NCI-H2107 (cell line): ENCODE data around the gene GLCCI1.
"Not testable (repeated sequence)": the region's sequence is repeated elsewhere in the genome, so short reads cannot be mapped to it uniquely, and the experiment has no call there.

Experiments used
- DNase-seq: peaks from one replicate; lab custom pipeline; 2025; lab: John Stamatoyannopoulos, UW

GLCCI1 gene

GRCh38 chr7:8094164-8095140, 125.9 kb downstream of the GLCCI1 start:
- no peak for DNase-seq

DNA sequence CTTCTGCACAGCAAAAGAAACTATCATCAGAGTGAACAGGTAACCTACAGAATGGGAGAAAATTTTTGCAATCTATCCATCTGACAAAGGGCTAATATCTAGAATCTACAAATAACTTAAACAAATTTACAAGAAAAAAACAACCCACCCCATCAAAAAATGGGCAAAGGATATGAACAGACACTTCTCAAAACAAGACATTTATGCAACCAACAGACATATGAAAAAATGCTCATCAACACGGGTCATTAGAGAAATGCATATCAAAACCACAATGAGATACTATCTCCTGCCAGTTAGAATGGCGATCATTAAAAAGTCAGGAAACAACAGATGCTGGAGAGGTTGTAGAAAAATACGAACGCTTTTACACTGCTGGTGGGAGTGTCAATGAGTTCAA, 132.7 kb downstream of the GLCCI1 start:
- not testable (repeated sequence) for DNase-seq

GRCh38 chr7:8103282-8103681, 134.7 kb downstream of the GLCCI1 start:
- DNase-seq: no peak

GRCh38 chr7:8105449-8106095, 137.0 kb downstream of the GLCCI1 start:
- DNase-seq: no peak

GRCh38 chr7:8109196-8110022, 140.8 kb downstream of the GLCCI1 start:
- no peak for DNase-seq

DNA sequence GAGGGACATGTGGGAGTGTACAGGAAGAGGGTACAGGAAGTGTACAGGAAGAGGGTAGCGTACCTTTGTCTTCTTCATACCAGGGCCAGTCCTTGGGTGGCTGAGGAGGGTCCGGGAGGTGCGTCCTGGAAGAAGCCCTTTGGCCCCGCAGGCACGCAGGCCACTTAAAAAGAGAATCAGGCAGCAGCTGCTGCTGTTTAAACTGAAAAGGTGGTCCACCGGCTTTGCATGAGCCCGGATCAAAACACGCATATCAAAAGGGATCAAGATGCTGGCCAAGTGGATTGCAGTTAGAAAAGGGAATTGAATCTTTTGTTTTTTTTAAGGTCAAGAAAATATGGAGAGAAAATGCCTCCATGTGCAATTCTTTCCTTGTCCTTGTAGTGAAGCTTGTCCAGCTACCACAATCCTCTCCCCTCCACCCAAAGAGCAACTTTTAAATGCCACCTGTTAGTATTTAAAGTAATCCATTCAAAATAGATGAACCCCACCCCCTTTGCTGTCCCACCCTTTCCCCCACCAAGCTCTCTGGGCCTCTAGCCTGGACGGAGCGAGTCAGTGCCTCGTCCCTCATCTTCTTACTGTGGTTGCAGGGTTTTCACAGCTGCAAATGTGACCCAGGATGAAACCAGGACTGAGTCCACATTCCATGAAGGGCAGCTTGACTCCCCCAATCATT, 142.8 kb downstream of the GLCCI1 start:
- no peak for DNase-seq

DNA sequence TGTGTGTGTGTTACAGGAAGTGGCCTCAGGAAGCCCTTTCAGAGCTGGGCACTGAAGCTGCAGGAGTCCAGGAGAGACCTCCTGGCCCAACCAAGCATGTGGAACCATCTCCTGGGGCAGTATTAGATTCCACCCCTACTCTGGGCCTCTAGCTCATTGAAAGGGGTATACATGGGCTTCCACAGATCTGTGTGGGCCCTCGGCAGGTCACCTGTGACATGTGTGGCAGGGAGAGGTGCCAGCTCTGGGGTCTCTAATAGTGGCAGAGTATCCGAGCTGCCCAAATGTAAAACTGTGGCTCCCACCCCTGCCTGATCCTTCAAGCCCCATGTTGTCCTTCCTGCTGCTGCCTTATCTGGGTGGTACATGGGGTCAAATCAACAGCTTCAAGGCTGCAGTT, 144.1 kb downstream of the GLCCI1 start:
- DNase-seq: no peak

DNA sequence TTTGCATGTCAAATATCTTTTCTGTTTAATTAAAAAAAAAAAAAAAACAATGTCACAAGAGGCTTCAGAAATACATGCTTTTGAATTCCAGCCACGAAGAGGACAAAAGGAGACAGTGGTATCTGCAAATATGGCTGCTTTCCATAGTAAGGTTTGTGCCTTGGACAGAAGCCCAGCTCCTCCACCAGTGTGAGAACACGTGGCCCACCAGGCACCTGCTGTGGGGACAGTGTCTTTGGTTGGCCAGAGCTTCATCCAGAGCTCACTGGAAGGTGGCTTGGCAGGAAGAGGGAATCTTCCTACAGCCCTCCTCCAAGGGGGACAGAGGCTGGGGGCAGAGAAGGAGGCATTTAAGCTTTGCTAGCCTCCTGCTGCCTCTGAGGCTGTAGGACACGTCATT, 144.6 kb downstream of the GLCCI1 start:
- no peak for DNase-seq

DNA sequence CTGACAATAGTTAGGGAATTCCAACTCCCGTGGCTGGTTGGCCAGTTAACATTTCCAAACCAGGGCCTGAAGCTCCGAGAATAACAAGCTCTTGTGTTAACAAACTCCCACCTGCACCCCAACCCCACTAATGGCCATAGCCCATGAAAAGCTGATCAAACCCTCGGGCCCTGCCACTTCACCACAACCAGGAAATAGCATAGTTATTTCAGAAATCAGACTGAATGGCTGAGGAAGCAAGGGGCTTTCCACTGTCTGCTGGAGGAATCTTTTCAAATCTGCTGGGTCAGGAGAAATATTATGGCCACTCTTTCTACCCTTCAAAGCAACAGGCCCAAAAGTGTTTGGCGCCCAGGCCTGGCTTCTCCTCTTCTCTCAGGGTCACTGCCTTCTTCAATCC, 145.6 kb downstream of the GLCCI1 start:
- no peak for DNase-seq

GRCh38 chr7:8115547-8116402, 147.2 kb downstream of the GLCCI1 start:
- no peak for DNase-seq

DNA sequence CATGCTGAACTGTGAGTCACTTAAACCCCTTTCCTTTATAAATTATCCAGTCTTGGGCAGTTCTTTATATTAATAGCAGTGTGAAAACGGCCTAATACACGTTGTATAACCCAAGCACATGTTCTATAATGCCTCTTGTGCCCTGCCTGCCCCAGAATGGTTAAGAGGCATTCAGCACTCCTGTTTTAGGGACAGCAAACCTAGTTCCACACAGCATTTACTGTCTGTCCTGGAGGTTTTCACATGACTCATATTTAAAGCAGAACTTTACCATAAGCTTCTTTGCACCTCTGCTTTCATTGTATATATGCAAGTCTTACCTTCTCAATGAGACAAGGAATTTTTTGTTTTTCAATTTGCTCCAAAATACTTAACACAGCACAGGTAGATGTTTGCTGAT, 148.6 kb downstream of the GLCCI1 start:
- no peak for DNase-seq

DNA sequence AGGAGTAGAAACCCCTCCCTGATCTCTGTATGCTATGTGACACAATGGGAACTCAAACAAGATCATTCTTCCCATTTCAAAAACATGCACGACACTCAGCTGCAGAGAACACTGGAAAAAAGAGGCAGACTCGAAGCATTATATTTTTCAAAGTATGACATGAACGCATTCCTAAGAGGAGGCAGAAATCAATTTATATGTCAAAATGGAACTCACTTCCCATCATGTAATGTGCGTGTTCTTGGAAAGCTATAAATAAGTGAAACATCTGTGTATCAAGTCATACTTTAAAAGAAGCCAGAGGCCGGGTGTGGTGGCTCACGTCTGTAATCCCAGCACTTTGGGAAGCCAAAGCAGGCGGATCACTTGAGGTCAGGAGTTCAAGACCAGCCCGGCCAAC, 150.7 kb downstream of the GLCCI1 start:
- no peak for DNase-seq

- DNase-seq: no peak
Observed at GRCh38 chr7:8120390-8121058, 151.9 kb downstream of the GLCCI1 start.

GRCh38 chr7:8121243-8121642, 152.6 kb downstream of the GLCCI1 start:
- DNase-seq: no peak

DNA sequence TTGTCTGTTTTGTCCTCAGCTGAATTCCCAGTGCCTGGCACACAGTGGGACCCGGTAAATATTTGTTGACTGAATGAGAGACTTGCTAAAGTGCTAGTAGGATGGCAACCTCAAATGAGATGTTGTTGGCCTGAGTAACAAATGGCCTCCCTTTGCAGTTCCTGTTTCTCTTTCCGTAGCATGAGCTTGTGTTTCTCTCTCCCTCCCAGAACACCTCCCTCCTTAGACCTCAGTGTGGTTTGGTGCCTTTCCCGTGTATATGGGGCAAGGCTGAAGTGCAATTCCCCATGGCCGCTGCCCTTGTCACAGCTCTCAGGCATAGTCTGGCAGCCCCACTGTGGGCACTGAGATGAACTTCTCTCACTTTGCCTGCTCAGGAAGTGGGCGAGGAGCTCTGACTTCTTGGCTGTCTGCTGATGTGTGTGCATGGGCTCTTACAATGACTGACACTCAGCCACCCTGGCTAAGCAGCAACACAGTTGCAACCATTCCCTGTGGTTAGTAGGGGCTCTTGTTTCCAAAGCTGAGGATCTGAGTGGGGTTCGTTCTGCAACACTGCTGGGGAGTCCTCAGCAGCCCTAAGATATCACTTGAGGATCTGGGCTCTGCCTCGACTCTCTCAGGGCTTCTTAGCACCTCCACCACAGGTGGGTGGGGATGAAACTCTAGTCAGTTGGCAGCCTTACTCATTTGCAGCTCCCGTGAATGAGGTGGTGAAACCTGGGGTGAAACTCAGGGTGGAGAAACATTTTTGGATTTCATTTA, 157.3 kb downstream of the GLCCI1 start:
- no peak for DNase-seq

DNA sequence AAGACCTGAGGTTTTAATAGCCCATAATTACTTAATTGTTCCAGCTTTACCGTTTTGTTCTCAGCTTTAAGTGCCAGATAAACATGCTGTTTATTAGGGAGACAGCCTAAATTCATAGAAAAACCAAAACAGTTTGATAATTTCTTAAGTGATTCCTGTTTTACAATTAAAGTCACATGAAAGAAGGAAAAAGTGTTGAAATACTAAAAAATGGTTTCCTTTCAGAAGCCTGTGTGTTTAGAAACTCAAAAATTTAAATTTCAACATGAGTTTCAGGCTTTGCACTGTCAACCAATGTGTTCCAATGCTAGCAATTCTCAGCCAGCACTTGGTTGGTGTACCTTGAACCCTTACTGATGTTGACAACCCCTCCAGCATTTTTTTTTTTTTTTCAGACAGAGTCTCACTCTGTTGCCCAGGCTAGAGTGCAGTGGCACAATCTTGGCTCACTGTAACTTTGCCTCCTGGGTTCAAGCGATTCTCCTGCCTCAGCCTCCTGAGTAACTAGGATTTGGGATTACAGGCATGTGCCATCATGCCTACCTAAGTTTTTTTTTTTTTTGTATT, 158.1 kb downstream of the GLCCI1 start:
- DNase-seq: no peak

- no peak for DNase-seq
Observed at GRCh38 chr7:8128449-8129317, 160.1 kb downstream of the GLCCI1 start.

DNA sequence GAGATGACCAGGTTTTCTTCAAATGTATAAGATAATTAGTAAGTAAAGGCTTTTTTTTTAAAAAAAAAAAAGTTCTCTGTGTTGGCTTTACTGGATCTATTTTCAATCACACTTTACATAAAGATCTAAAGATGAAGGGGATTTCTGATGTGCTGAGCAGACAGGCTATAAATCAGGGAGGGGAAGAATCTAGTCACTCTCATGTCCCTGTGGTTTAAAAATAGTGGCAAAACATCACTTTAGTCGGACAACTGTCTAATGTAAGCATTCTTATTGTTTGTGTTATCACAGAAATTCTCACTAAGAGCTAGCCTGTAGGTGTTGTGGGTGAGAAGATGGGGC, 160.7 kb downstream of the GLCCI1 start:
- DNase-seq: no peak
